Measurements from ENCODE around the gene OPCML.

OPCML gene

GRCh38 chr11:132649277-132649676 is 883.0 kb downstream of the OPCML start:
- in situ Hi-C loops (cut with MboI; ENCODE audit: low sequenced_read_pairs, unreplicated experiment) = no loop called here
- TF ChIP-seq, protein P1, sequence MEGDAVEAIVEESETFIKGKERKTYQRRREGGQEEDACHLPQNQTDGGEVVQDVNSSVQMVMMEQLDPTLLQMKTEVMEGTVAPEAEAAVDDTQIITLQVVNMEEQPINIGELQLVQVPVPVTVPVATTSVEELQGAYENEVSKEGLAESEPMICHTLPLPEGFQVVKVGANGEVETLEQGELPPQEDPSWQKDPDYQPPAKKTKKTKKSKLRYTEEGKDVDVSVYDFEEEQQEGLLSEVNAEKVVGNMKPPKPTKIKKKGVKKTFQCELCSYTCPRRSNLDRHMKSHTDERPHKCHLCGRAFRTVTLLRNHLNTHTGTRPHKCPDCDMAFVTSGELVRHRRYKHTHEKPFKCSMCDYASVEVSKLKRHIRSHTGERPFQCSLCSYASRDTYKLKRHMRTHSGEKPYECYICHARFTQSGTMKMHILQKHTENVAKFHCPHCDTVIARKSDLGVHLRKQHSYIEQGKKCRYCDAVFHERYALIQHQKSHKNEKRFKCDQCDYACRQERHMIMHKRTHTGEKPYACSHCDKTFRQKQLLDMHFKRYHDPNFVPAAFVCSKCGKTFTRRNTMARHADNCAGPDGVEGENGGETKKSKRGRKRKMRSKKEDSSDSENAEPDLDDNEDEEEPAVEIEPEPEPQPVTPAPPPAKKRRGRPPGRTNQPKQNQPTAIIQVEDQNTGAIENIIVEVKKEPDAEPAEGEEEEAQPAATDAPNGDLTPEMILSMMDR (IDR thresholded peaks at IDR 0.05; ENCODE audit: borderline replicate concordance, control extremely low read depth, extremely low read depth, insufficient read depth, missing control alignments) = no peak
- DNase-seq (ENCODE audit: low spot score) = no peak

GRCh38 chr11:132648851-132649250 is 883.5 kb downstream of the OPCML start:
- in situ Hi-C loops (cut with MboI; ENCODE audit: low sequenced_read_pairs, unreplicated experiment) = no loop called here

DNA sequence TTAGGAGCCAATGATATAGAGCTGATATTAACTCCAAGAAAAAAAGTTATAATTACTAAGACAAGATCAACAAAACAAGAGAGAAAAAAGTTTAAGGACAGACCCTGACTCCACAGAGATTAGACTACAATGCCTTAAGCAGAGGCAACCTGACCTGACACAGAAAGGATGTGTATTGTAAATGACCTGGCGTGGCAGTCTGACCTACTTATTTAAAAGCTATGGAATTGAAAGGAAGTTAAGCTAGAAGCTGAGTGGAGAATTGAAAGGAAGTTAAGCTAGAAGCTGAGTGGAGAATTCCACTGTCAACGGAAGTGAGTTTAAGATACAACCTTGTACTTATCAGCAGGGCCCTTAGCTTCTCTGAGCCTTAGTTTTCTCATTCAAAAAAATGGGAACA is 885.4 kb downstream of the OPCML start:
- in situ Hi-C loops (cut with MboI; ENCODE audit: low sequenced_read_pairs, unreplicated experiment) = no loop called here
- TF ChIP-seq, protein P1 (IDR thresholded peaks at IDR 0.05; ENCODE audit: borderline replicate concordance, control extremely low read depth, extremely low read depth, insufficient read depth, missing control alignments) = no peak
- DNase-seq (ENCODE audit: low spot score) = no peak

More at GRCh38 chr11:132648851-132649250, 883.5 kb downstream of the OPCML start:
- DNase-seq (ENCODE audit: low spot score) = no peak
- TF ChIP-seq, protein P1 (IDR thresholded peaks at IDR 0.05; ENCODE audit: borderline replicate concordance, control extremely low read depth, extremely low read depth, insufficient read depth, missing control alignments) = no peak

- in situ Hi-C loops (cut with MboI; ENCODE audit: low sequenced_read_pairs, unreplicated experiment) = no loop called here
- TF ChIP-seq, protein P1 (IDR thresholded peaks at IDR 0.05; ENCODE audit: borderline replicate concordance, control extremely low read depth, extremely low read depth, insufficient read depth, missing control alignments) = no peak
- DNase-seq (ENCODE audit: low spot score) = no peak
Measured at GRCh38 chr11:132644520-132645239, 887.6 kb downstream of the OPCML start.

DNA sequence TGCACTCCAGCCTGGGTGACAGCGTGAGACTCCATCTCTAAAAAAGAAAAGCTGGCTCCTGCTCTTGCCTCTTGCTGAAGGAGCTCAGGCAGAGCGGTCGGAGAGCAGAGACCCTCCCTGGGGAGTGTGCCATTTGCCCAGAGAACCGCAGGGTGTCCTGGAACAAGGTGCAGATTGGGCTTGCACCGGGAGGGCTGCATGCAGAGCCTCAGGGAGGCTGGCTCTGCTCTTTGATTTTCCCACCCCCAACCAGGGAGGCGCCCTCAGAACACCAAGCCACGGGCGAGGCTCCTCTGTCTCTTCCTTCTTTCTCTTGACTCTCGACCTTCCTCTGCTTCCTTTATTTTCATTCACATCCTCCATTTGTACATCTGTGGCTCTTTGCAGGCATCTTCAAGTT is 889.1 kb downstream of the OPCML start:
- TF ChIP-seq, protein P1 (IDR thresholded peaks at IDR 0.05; ENCODE audit: borderline replicate concordance, control extremely low read depth, extremely low read depth, insufficient read depth, missing control alignments) = no peak
- DNase-seq (ENCODE audit: low spot score) = no peak
- in situ Hi-C loops (cut with MboI; ENCODE audit: low sequenced_read_pairs, unreplicated experiment) = no loop called here

- no peak for DNase-seq (ENCODE audit: low spot score)
- in situ Hi-C loops (cut with MboI; ENCODE audit: low sequenced_read_pairs, unreplicated experiment) = no loop called here
- TF ChIP-seq, protein P1 (IDR thresholded peaks at IDR 0.05; ENCODE audit: borderline replicate concordance, control extremely low read depth, extremely low read depth, insufficient read depth, missing control alignments) = no peak
Measured at GRCh38 chr11:132640952-132641351, 891.3 kb downstream of the OPCML start.
